ACC112 (cell line): ENCODE measurements around the gene PRLR.

Experiments
- H2AFZ ChIP-seq: fragments of 200-600 bp; sonication (generic); one replicate; pipeline ENCODE4 v1.6.0; 2017; ENCODE audit warnings: antibody characterized with exemption, low read length; ENCODE audit not compliant: unreplicated experiment
- H3K27ac ChIP-seq: fragments of 200-600 bp; sonication (generic); 2 replicates; pipeline ENCODE4 v1.5.1; 2014; ENCODE audit warnings: low read depth, mild to moderate bottlenecking, antibody characterized with exemption, low read length, moderate library complexity
- H3K27me3 ChIP-seq: fragments of 200-600 bp; sonication (generic); 2 replicates; pipeline ENCODE4 v1.6.1; 2014; ENCODE audit warnings: mild to moderate bottlenecking, antibody characterized with exemption, low read length, moderate library complexity, mixed read lengths; ENCODE audit not compliant: insufficient read depth
- H3K36me3 ChIP-seq: fragments of 200-600 bp; sonication (generic); 2 replicates; pipeline ENCODE4 v1.6.1; 2016; ENCODE audit warnings: mild to moderate bottlenecking, antibody characterized with exemption, low read length, moderate library complexity, mixed read lengths; ENCODE audit not compliant: insufficient read depth
- H3K4me1 ChIP-seq: fragments of 200-600 bp; sonication (generic); one replicate; pipeline ENCODE4 v1.6.1; 2016; ENCODE audit warnings: low read length, mixed read lengths; ENCODE audit not compliant: insufficient read depth, unreplicated experiment, control insufficient read depth
- H3K4me3 ChIP-seq: fragments of 200-600 bp; sonication (generic); 2 replicates; pipeline ENCODE4 v1.5.1; 2014; ENCODE audit warnings: mild to moderate bottlenecking, low read depth, low read length
- H3K79me2 ChIP-seq: fragments of 200-600 bp; sonication (generic); one replicate; pipeline ENCODE4 v1.6.0; 2016; ENCODE audit warnings: low read length; ENCODE audit not compliant: control insufficient read depth, unreplicated experiment, insufficient read depth

PRLR gene

GRCh38 chr5:35233601-35234000 lies 3.3 kb upstream of the PRLR start:
- Histone ChIP-seq H3K27me3 (peaks cover 36% of the 10 kb centered on the region), H3K79me2 (no peaks in the 10 kb centered on the region), H3K4me3 (no peak overlapping the region), H3K4me1 (peaks cover 4% of the 10 kb centered on the region), H2AFZ (no peak overlapping the region), H3K27ac (no peak overlapping the region), H3K36me3 (no peaks in the 10 kb centered on the region)

GRCh38 chr5:35233121-35233520 lies 2.8 kb upstream of the PRLR start:
- Histone ChIP-seq H3K27me3 (peaks cover 40% of the 10 kb centered on the region), H2AFZ (no peak overlapping the region), H3K79me2 (no peaks in the 10 kb centered on the region), H3K4me1 (peaks cover 4% of the 10 kb centered on the region), H3K27ac (no peak overlapping the region), H3K4me3 (no peak overlapping the region), H3K36me3 (no peaks in the 10 kb centered on the region)

GRCh38 chr5:35232124-35232523 lies 1.8 kb upstream of the PRLR start:
- H3K4me3 ChIP-seq: no peak overlapping the region
- no peaks in the 10 kb centered on the region for H3K36me3 ChIP-seq
- H3K27me3 ChIP-seq: peaks cover 50% of the 10 kb centered on the region
- peaks cover 4% of the 10 kb centered on the region for H3K4me1 ChIP-seq
- H2AFZ ChIP-seq: no peak overlapping the region
- H3K79me2 ChIP-seq: no peaks in the 10 kb centered on the region
- no peak overlapping the region for H3K27ac ChIP-seq

- H3K27me3 ChIP-seq: peaks cover 77% of the 10 kb centered on the region
- no peaks in the 10 kb centered on the region for H3K79me2 ChIP-seq
- H3K4me1 ChIP-seq: peaks cover 4% of the 10 kb centered on the region
- H3K36me3 ChIP-seq: no peaks in the 10 kb centered on the region
- no peak overlapping the region for H3K27ac ChIP-seq
- peak overlapping the region; percentile 45 for H2AFZ ChIP-seq
- H3K4me3 ChIP-seq: peak overlapping the region; percentile 72
Observed at GRCh38 chr5:35229076-35230037, 930 bp downstream of the PRLR start.

GRCh38 chr5:35228310-35228709 lies 2.0 kb downstream of the PRLR start:
- Histone ChIP-seq H3K36me3 (no peaks in the 10 kb centered on the region), H3K4me3 (no peak overlapping the region), H3K79me2 (no peaks in the 10 kb centered on the region), H3K27ac (no peak overlapping the region), H3K4me1 (peaks cover 4% of the 10 kb centered on the region), H2AFZ (no peak overlapping the region), H3K27me3 (peaks cover 87% of the 10 kb centered on the region)

- Histone ChIP-seq H3K27me3 (peaks cover 93% of the 10 kb centered on the region), H3K4me1 (peaks cover 4% of the 10 kb centered on the region), H3K4me3 (no peak overlapping the region), H3K36me3 (no peaks in the 10 kb centered on the region), H3K79me2 (no peaks in the 10 kb centered on the region), H3K27ac (no peak overlapping the region), H2AFZ (no peak overlapping the region)
Observed at GRCh38 chr5:35227720-35228119, 2.6 kb downstream of the PRLR start.

- Histone ChIP-seq H3K27ac (no peak overlapping the region), H3K79me2 (no peaks in the 10 kb centered on the region), H3K36me3 (no peaks in the 10 kb centered on the region), H2AFZ (no peak overlapping the region), H3K4me1 (no peaks in the 10 kb centered on the region), H3K27me3 (peaks cover 90% of the 10 kb centered on the region), H3K4me3 (no peak overlapping the region)
Observed at GRCh38 chr5:35223787-35224395, 6.4 kb downstream of the PRLR start.

- Histone ChIP-seq H3K4me1 (no peaks in the 10 kb centered on the region), H3K27ac (no peak overlapping the region), H3K36me3 (no peaks in the 10 kb centered on the region), H3K79me2 (no peaks in the 10 kb centered on the region), H3K27me3 (peaks cover 77% of the 10 kb centered on the region), H2AFZ (no peak overlapping the region), H3K4me3 (no peak overlapping the region)
Observed at GRCh38 chr5:35220967-35221366, 9.3 kb downstream of the PRLR start.

- H3K27me3 ChIP-seq: peaks cover 70% of the 10 kb centered on the region
- no peak overlapping the region for H2AFZ ChIP-seq
- no peaks in the 10 kb centered on the region for H3K36me3 ChIP-seq
- no peak overlapping the region for H3K4me3 ChIP-seq
- H3K27ac ChIP-seq: no peak overlapping the region
- no peaks in the 10 kb centered on the region for H3K79me2 ChIP-seq
- no peaks in the 10 kb centered on the region for H3K4me1 ChIP-seq
Observed at GRCh38 chr5:35218981-35219380, 11.3 kb downstream of the PRLR start.

GRCh38 chr5:35214051-35214450 lies 16.2 kb downstream of the PRLR start:
- no peak overlapping the region for H2AFZ ChIP-seq
- H3K27me3 ChIP-seq: peaks cover 72% of the 10 kb centered on the region
- H3K79me2 ChIP-seq: no peaks in the 10 kb centered on the region
- no peak overlapping the region for H3K27ac ChIP-seq
- no peaks in the 10 kb centered on the region for H3K36me3 ChIP-seq
- no peaks in the 10 kb centered on the region for H3K4me1 ChIP-seq
- no peak overlapping the region for H3K4me3 ChIP-seq

- Histone ChIP-seq H3K79me2 (no peaks in the 10 kb centered on the region), H3K36me3 (no peaks in the 10 kb centered on the region), H3K27me3 (peaks cover 74% of the 10 kb centered on the region), H3K4me1 (no peaks in the 10 kb centered on the region), H3K27ac (no peak overlapping the region), H3K4me3 (no peak overlapping the region), H2AFZ (no peak overlapping the region)
Observed at GRCh38 chr5:35213608-35214007, 16.7 kb downstream of the PRLR start.
